ENCODE results near the gene CLN5. TPM values are rescaled to one million over a fixed set of nuclear protein-coding genes. Genes with fewer than 3 reads are reported as not detected.

CLN5 gene
- total and polyA plus RNA-seq, 2 experiments from 2014 or later, result 6.5 to 9.5 TPM

GRCh38 chr13:77028202-77028601, 36.3 kb downstream of the CLN5 start:
- peaks cover 21% of the 10 kb centered on the region for H3K4me1 ChIP-seq (ENCODE audit: insufficient read depth)

More at GRCh38 chr13:77028202-77028601, 36.3 kb downstream of the CLN5 start:
- Histone ChIP-seq H3K27ac (ENCODE audit: low read depth) (peak overlapping the region; percentile 91; the same call in 1 of the 2 replicates), H3K4me2 (peak overlapping the region; percentile 84), H3K27me3 (ENCODE audit: insufficient read depth) (no peaks in the 10 kb centered on the region), H3F3A (replicated peaks; ENCODE audit: low read depth) (peaks cover 10% of the 10 kb centered on the region; the same call in 1 of the 2 replicates), H3K4me3 (peak overlapping the region; percentile 82), H3K79me2 (replicated peaks; ENCODE audit: insufficient read depth) (peaks cover 32% of the 10 kb centered on the region), H4K20me1 (replicated peaks; ENCODE audit: insufficient read depth) (peaks cover 16% of the 10 kb centered on the region), H3K9me2 (ENCODE audit: insufficient read depth) (no peaks in the 10 kb centered on the region), H3K36me3 (ENCODE audit: insufficient read depth) (no peaks in the 10 kb centered on the region), H2AFZ (peak overlapping the region; percentile 95)
- H3K36me3 Mint-ChIP-seq (ENCODE audit: low read depth), result no peaks in the 10 kb centered on the region
- TF ChIP-seq REST (IDR thresholded peaks at IDR 0.05; ENCODE audit: unreplicated experiment), result no peak
- no peak for TF ChIP-seq CREB1 (CRISPR knock-in tag; IDR thresholded peaks at IDR 0.05; ENCODE audit: low read depth)
- TF ChIP-seq NANOG (IDR thresholded peaks at IDR 0.05; ENCODE audit: borderline replicate concordance), result no peak
- no peak for TF ChIP-seq STAT1 (IDR thresholded peaks at IDR 0.05; ENCODE audit: unreplicated experiment)
- TF ChIP-seq, protein P1, sequence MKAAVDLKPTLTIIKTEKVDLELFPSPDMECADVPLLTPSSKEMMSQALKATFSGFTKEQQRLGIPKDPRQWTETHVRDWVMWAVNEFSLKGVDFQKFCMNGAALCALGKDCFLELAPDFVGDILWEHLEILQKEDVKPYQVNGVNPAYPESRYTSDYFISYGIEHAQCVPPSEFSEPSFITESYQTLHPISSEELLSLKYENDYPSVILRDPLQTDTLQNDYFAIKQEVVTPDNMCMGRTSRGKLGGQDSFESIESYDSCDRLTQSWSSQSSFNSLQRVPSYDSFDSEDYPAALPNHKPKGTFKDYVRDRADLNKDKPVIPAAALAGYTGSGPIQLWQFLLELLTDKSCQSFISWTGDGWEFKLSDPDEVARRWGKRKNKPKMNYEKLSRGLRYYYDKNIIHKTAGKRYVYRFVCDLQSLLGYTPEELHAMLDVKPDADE (IDR thresholded peaks at IDR 0.05), result no peak
- TF ChIP-seq EZH2 (IDR thresholded peaks at IDR 0.05; ENCODE audit: low read depth, unreplicated experiment), result no peak
- TF ChIP-seq JUNB (IDR thresholded peaks at IDR 0.05; ENCODE audit: unreplicated experiment), result no peak
- no peak for TF ChIP-seq EZH2phosphoT487 (IDR thresholded peaks at IDR 0.05; ENCODE audit: unreplicated experiment)
- TF ChIP-seq, protein P2, sequence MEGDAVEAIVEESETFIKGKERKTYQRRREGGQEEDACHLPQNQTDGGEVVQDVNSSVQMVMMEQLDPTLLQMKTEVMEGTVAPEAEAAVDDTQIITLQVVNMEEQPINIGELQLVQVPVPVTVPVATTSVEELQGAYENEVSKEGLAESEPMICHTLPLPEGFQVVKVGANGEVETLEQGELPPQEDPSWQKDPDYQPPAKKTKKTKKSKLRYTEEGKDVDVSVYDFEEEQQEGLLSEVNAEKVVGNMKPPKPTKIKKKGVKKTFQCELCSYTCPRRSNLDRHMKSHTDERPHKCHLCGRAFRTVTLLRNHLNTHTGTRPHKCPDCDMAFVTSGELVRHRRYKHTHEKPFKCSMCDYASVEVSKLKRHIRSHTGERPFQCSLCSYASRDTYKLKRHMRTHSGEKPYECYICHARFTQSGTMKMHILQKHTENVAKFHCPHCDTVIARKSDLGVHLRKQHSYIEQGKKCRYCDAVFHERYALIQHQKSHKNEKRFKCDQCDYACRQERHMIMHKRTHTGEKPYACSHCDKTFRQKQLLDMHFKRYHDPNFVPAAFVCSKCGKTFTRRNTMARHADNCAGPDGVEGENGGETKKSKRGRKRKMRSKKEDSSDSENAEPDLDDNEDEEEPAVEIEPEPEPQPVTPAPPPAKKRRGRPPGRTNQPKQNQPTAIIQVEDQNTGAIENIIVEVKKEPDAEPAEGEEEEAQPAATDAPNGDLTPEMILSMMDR (conservative IDR thresholded peaks at IDR 0.05; ENCODE audit: low read depth in 2 of 2), result no peak
- TF ChIP-seq ZNF114 (CRISPR knock-in tag; IDR thresholded peaks at IDR 0.05), result no peak
- no peak for TF ChIP-seq ZNF331 (CRISPR knock-in tag; IDR thresholded peaks at IDR 0.05; ENCODE audit: low read depth)
- TF ChIP-seq, protein P3, sequence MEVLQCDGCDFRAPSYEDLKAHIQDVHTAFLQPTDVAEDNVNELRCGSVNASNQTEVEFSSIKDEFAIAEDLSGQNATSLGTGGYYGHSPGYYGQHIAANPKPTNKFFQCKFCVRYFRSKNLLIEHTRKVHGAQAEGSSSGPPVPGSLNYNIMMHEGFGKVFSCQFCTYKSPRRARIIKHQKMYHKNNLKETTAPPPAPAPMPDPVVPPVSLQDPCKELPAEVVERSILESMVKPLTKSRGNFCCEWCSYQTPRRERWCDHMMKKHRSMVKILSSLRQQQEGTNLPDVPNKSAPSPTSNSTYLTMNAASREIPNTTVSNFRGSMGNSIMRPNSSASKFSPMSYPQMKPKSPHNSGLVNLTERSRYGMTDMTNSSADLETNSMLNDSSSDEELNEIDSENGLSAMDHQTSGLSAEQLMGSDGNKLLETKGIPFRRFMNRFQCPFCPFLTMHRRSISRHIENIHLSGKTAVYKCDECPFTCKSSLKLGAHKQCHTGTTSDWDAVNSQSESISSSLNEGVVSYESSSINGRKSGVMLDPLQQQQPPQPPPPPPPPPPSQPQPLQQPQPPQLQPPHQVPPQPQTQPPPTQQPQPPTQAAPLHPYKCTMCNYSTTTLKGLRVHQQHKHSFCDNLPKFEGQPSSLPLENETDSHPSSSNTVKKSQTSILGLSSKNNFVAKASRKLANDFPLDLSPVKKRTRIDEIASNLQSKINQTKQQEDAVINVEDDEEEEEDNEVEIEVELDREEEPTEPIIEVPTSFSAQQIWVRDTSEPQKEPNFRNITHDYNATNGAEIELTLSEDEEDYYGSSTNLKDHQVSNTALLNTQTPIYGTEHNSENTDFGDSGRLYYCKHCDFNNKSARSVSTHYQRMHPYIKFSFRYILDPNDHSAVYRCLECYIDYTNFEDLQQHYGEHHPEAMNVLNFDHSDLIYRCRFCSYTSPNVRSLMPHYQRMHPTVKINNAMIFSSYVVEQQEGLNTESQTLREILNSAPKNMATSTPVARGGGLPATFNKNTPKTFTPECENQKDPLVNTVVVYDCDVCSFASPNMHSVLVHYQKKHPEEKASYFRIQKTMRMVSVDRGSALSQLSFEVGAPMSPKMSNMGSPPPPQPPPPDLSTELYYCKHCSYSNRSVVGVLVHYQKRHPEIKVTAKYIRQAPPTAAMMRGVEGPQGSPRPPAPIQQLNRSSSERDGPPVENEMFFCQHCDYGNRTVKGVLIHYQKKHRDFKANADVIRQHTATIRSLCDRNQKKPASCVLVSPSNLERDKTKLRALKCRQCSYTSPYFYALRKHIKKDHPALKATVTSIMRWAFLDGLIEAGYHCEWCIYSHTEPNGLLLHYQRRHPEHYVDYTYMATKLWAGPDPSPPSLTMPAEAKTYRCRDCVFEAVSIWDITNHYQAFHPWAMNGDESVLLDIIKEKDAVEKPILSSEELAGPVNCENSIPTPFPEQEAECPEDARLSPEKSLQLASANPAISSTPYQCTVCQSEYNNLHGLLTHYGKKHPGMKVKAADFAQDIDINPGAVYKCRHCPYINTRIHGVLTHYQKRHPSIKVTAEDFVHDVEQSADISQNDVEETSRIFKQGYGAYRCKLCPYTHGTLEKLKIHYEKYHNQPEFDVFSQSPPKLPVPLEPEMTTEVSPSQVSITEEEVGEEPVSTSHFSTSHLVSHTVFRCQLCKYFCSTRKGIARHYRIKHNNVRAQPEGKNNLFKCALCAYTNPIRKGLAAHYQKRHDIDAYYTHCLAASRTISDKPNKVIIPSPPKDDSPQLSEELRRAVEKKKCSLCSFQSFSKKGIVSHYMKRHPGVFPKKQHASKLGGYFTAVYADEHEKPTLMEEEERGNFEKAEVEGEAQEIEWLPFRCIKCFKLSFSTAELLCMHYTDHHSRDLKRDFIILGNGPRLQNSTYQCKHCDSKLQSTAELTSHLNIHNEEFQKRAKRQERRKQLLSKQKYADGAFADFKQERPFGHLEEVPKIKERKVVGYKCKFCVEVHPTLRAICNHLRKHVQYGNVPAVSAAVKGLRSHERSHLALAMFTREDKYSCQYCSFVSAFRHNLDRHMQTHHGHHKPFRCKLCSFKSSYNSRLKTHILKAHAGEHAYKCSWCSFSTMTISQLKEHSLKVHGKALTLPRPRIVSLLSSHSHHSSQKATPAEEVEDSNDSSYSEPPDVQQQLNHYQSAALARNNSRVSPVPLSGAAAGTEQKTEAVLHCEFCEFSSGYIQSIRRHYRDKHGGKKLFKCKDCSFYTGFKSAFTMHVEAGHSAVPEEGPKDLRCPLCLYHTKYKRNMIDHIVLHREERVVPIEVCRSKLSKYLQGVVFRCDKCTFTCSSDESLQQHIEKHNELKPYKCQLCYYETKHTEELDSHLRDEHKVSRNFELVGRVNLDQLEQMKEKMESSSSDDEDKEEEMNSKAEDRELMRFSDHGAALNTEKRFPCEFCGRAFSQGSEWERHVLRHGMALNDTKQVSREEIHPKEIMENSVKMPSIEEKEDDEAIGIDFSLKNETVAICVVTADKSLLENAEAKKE (CRISPR knock-in tag; IDR thresholded peaks at IDR 0.05), result no peak
- no peak for TF ChIP-seq POLR2AphosphoS5 (IDR thresholded peaks at IDR 0.05; ENCODE audit: low read depth)
- H3K27ac Mint-ChIP-seq, result no peak overlapping the region
- no peaks in the 10 kb centered on the region for H3K9me3 Mint-ChIP-seq
- H3K4me3 Mint-ChIP-seq, result peak overlapping the region; percentile 89
- peaks cover 4% of the 10 kb centered on the region for H3K27me3 Mint-ChIP-seq (ENCODE audit: insufficient read depth, low read depth, poor library complexity)
- DNase-seq (ENCODE audit: low spot score), result no peak
- no peak for ATAC-seq
- H3K4me1 Mint-ChIP-seq, result peaks cover 22% of the 10 kb centered on the region

All from GM23338 (cell line).